Omental fat pad (tissue), 4 donors: ENCODE measurements around the gene ABCC6. TPM values are rescaled to one million over a fixed set of nuclear protein-coding genes. Genes with fewer than 3 reads are reported as not detected.

Experiments used
- ATAC-seq: fragments of 150-250 bp; one replicate; pipeline ENCODE4 v1.9.1; 2016; ENCODE audit warnings: mild to moderate bottlenecking, moderate library complexity; ENCODE audit not compliant: low FRiP score
- DNase-seq: peaks from one replicate; pipeline ENCODE4 v3.0.0-alpha.2; 2019; ENCODE audit warnings: low spot score
- CTCF ChIP-seq, 3 donors: fragments of 450-650 bp; IDR thresholded peaks; one replicate each; pipeline ENCODE4 v1.5.1; 2016 to 2017; ENCODE audit warnings: antibody characterized with exemption in 3 of 3, mild to moderate bottlenecking in 3 of 3, moderate library complexity in 2 of 3
- total RNA-seq, 4 donors: library from RNA; depleted of rRNA; stranded (reverse); fragments of >200 nt; gene quantifications; one replicate each; pipeline ENCODE4 v1.1.0, GENCODE V29; 2016

The ABCC6 gene
- total RNA-seq, 4 donors from 2014 or later: 2.2 to 9.9 (median 3.8) TPM

GRCh38 chr16:16124974-16125373, 98.3 kb downstream of the ABCC6 start:
- TF ChIP-seq CTCF (IDR thresholded peaks at IDR 0.05): no peak
- DNase-seq (no peak), ATAC-seq (no peak)

GRCh38 chr16:16124438-16124837, 98.9 kb downstream of the ABCC6 start:
- no peak for DNase-seq
- no peak for ATAC-seq
- TF ChIP-seq CTCF (IDR thresholded peaks at IDR 0.05): no peak

GRCh38 chr16:16122264-16122663, 101.0 kb downstream of the ABCC6 start:
- TF ChIP-seq CTCF (IDR thresholded peaks at IDR 0.05): no peak

GRCh38 chr16:16121185-16121727, 102.0 kb downstream of the ABCC6 start:
- no peak for TF ChIP-seq CTCF (IDR thresholded peaks at IDR 0.05)
- ATAC-seq: no peak
- DNase-seq: no peak

More at GRCh38 chr16:16122264-16122663, 101.0 kb downstream of the ABCC6 start:
- DNase-seq (no peak), ATAC-seq (no peak)

GRCh38 chr16:16120382-16121184, 102.7 kb downstream of the ABCC6 start:
- TF ChIP-seq CTCF (IDR thresholded peaks at IDR 0.05): no peak
- ATAC-seq: peak; percentile 84

GRCh38 chr16:16120044-16120381, 103.3 kb downstream of the ABCC6 start:
- DNase-seq (no peak), ATAC-seq (no peak)
- TF ChIP-seq CTCF (IDR thresholded peaks at IDR 0.05): no peak

More at GRCh38 chr16:16120382-16121184, 102.7 kb downstream of the ABCC6 start:
- no peak for DNase-seq

- no peak for DNase-seq
- no peak for TF ChIP-seq CTCF (IDR thresholded peaks at IDR 0.05)
- no peak for ATAC-seq
Observed at GRCh38 chr16:16118337-16118736, 105.0 kb downstream of the ABCC6 start.
